Measurements from ENCODE around the gene CD300E. TPM values are rescaled to one million over a fixed set of nuclear protein-coding genes. Genes with fewer than 3 reads are reported as not detected.

CD300E gene
- polyA plus RNA-seq, 1 donor (not counting 4 experiments of a cell fraction or from before 2014, with no cell fraction given): not detected

GRCh38 chr17:74646231-74646630, 22.7 kb upstream of the CD300E start:
- H2AFZ ChIP-seq (ENCODE audit: control insufficient read depth, low read length): no peak overlapping the region
- TF ChIP-seq CTCF (optimal IDR thresholded peaks at IDR 0.05 in 1 of 3, IDR thresholded peaks at IDR 0.05 in 1 of 3, conservative IDR thresholded peaks at IDR 0.05 in 1 of 3; ENCODE audit: extremely low read depth in 1 of 3, insufficient read depth in 2 of 3, low read length in 3 of 3) (peak; percentile 49 to 60 (median 54)), EZH2 (IDR thresholded peaks at IDR 0.05; ENCODE audit: low read length) (no peak)
- no peaks in the 10 kb centered on the region for H3K9me1 ChIP-seq (ENCODE audit: control insufficient read depth, extremely low read depth, insufficient read depth, low read length)
- no peak overlapping the region for H3K9ac ChIP-seq (ENCODE audit: control insufficient read depth, extremely low read depth, insufficient read depth, low read length)
- no peaks in the 10 kb centered on the region for H3K4me1 ChIP-seq (ENCODE audit: control insufficient read depth, extremely low read depth, insufficient read depth, low read length)
- H3K9me3 ChIP-seq (ENCODE audit: control insufficient read depth, low read depth, low read length): no peaks in the 10 kb centered on the region
- dilution Hi-C loops (cut with MboI; ENCODE audit: extremely low pct_ligation_motif_present, low sequenced_read_pairs): no loop called here
- H4K20me1 ChIP-seq (ENCODE audit: control insufficient read depth, extremely low read depth, insufficient read depth, low read length): no peaks in the 10 kb centered on the region
- H3K4me2 ChIP-seq (ENCODE audit: control insufficient read depth, extremely low read depth, insufficient read depth, low read depth, low read length): no peak overlapping the region
- no peak overlapping the region for H3K27ac ChIP-seq (ENCODE audit: control insufficient read depth, insufficient read depth, low read length)
- no peak overlapping the region for H3K4me3 ChIP-seq (ENCODE audit: control insufficient read depth in 2 of 3, extremely low read depth in 1 of 3, insufficient read depth in 2 of 3, low read depth in 1 of 3, low read length in 3 of 3)
- DNase-seq (ENCODE audit: low read depth, low spot score) (no peak), FAIRE-seq (no peak)
- no peaks in the 10 kb centered on the region for H3K36me3 ChIP-seq (ENCODE audit: control insufficient read depth in 2 of 2, extremely low read depth in 1 of 2, insufficient read depth in 2 of 2, low read length in 2 of 2)
- H3K27me3 ChIP-seq (ENCODE audit: control insufficient read depth, extremely low read depth, insufficient read depth, low read length): peaks cover 12% of the 10 kb centered on the region
- no peaks in the 10 kb centered on the region for H3K79me2 ChIP-seq (ENCODE audit: control insufficient read depth, insufficient read depth, low read length)

- no peaks in the 10 kb centered on the region for H3K9me1 ChIP-seq (ENCODE audit: control insufficient read depth, extremely low read depth, insufficient read depth, low read length)
- no peaks in the 10 kb centered on the region for H3K79me2 ChIP-seq (ENCODE audit: control insufficient read depth, insufficient read depth, low read length)
- no peak overlapping the region for H3K4me3 ChIP-seq (ENCODE audit: control insufficient read depth in 2 of 3, extremely low read depth in 1 of 3, insufficient read depth in 2 of 3, low read depth in 1 of 3, low read length in 3 of 3)
- no peak for FAIRE-seq
- H3K9me3 ChIP-seq (ENCODE audit: control insufficient read depth, low read depth, low read length): no peaks in the 10 kb centered on the region
- no peaks in the 10 kb centered on the region for H4K20me1 ChIP-seq (ENCODE audit: control insufficient read depth, extremely low read depth, insufficient read depth, low read length)
- dilution Hi-C loops (cut with MboI; ENCODE audit: extremely low pct_ligation_motif_present, low sequenced_read_pairs): no loop called here
- no peak overlapping the region for H3K4me2 ChIP-seq (ENCODE audit: control insufficient read depth, extremely low read depth, insufficient read depth, low read depth, low read length)
- DNase-seq (ENCODE audit: low read depth, low spot score): no peak
- no peak overlapping the region for H3K27ac ChIP-seq (ENCODE audit: control insufficient read depth, insufficient read depth, low read length)
- TF ChIP-seq EZH2 (IDR thresholded peaks at IDR 0.05; ENCODE audit: low read length) (no peak), CTCF (optimal IDR thresholded peaks at IDR 0.05 in 1 of 3, IDR thresholded peaks at IDR 0.05 in 1 of 3, conservative IDR thresholded peaks at IDR 0.05 in 1 of 3; ENCODE audit: extremely low read depth in 1 of 3, insufficient read depth in 2 of 3, low read length in 3 of 3) (no peak)
- peaks cover 13% of the 10 kb centered on the region for H3K27me3 ChIP-seq (ENCODE audit: control insufficient read depth, extremely low read depth, insufficient read depth, low read length)
- no peaks in the 10 kb centered on the region for H3K36me3 ChIP-seq (ENCODE audit: control insufficient read depth in 2 of 2, extremely low read depth in 1 of 2, insufficient read depth in 2 of 2, low read length in 2 of 2)
- H3K9ac ChIP-seq (ENCODE audit: control insufficient read depth, extremely low read depth, insufficient read depth, low read length): no peak overlapping the region
- H3K4me1 ChIP-seq (ENCODE audit: control insufficient read depth, extremely low read depth, insufficient read depth, low read length): no peaks in the 10 kb centered on the region
- H2AFZ ChIP-seq (ENCODE audit: control insufficient read depth, low read length): no peak overlapping the region
Observed at GRCh38 chr17:74645010-74645409, 21.5 kb upstream of the CD300E start.

Measured in keratinocyte (primary cell).